DMS 273 (cell line): Measurements from ENCODE around the gene MEIOSIN.
A peak's percentile ranks its signal among the peaks of the same experiment; 100 is the strongest.
"Not testable (repeated sequence)": the region's sequence is repeated elsewhere in the genome, so short reads cannot be mapped to it uniquely, and the experiment has no call there.

ENCODE experiments used
- DNase-seq: peaks from one replicate; lab custom pipeline; 2025; ENCODE audit not compliant: unreplicated experiment; lab: John Stamatoyannopoulos, UW

The MEIOSIN gene, protein sequence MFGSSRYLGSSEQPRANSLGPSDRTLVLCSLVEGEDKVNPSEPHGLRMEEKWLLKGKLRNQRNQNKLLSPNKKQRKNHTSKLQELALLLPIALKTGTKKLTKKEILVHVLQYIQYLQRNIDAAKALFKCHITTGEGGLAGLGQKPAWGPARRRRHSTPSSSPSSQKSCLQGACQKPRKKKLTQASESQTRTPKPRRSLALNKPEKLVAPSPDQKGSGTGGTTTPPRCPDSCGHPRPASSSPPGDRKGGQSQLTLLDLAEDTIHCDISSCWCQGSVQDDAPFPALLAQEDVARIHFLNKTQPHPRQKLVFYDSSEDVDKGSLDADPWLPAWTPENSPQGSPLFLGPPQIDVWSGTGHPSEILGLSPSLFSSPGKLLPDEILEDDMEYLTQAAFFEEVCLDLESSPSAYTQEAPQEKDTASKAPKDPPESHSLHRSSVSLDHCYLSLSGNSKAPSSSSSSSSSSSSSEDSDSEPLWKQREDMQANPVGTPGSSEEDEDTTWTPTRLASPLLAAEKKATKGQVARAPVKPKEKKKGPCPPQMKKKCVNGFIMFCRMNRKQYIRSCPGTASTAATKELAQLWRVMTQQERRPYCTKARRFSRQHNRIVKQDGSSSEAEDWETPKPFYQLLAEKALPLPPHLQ

DNA sequence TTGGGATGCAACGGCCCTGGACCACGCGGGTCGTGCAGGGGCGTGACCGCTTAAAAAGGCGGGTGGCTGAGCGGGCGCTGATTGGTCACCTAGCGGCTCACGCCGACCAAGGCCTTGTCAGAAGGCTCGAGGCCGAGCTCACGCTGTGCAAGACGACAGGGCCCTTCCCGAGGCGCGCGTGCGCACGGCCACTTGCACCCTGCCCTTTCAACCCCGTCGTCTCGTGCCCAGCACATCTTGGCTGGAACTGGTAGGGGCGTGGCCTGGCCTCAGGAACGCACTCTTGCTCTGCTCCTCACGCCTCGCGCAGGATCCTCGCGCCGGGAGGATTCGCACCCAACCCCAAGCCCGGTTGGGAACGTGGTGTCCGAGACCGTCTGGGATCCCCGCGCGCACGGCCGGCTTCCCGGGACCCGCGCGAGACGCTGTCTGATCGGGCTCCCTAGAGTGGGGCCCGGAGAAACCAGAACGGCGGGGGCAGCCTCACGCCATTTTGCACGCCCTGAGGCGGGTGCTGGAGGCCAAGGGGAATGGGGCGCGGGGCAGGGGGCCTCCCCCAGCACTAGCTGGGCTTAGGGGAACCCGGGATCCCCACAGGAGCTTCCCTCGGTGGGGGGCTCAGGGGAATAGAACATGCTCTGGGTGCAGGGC lies at the start of gene MEIOSIN:
Gene MEIOSIN (plus strand): TSS at position 280 of the 651 bp plus-strand sequence. CDS start 1,938 bp downstream, outside the sequence.
- no peak for DNase-seq

DNA sequence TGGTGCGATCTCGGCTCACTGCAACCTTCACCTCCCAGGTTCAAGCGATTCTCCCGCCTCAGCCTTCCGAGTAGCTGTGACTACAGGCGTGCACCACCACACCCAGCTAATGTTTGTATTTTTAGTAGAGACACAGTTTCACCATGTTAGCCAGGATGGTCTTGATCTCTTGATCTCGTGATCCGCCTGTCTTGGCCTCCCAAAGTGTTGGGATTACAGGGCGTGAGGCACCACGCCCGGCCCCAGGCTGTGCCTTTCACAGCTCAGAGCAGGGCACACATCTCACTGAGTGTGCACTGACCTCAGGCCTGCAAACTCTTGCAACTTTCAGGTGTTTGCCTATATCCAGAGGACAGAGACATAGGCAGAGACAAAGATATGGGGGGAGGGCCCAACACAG lies 48.2 kb upstream of the MEIOSIN start:
- not testable (repeated sequence) for DNase-seq

DNA sequence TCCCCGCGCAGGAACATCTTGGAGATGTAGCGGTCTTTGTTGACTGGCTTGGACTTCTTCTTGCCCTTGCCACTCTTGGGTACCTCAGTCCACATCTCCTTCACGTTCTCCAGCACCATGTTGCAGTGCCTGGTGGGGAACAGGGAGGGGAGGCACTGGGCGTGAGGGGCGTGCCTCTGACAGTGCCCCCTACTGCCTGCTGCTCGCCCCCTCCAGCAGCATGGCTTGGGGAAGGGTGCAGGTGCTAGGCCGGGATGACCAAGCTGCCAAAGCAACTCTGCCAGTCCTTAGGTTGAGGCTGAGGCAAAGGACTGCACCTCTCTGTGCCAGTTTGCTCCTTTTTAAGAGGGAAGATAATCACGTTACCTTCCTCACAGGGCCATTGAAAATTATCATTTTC lies 45.6 kb upstream of the MEIOSIN start:
- DNase-seq: no peak

DNA sequence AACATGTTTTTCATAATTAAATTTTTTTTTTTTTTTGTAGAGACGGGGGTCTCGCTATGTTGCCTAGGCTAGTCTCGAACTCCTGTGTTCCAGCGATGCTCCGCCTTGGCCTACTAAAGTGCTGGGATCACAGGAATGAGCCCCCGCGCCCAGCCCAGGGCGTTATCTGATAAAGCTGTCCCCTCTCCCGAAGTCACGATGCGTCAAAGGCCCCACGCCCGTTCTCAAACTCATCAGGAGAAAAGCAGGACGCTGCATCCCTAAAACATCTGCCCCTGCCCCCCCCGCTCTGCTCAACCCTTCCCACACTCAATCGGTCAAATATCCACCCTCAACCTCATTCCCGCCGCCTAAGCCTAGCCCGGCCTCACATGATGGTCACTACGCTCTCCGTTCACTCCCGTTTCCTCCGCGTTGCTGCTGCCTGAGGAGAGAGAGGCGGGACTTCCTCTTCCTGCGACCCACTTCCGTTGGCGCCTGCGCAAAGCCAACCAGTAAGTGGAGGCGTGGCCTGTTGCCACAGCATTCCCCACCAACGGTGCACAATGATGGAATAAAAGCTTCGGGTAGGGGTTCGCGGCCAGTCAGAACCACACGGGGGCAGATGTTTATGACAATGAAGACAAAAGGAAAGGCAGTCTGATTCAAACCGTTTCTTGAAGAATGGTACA lies 41.6 kb upstream of the MEIOSIN start, which contains the start of gene SNRPD2:
Gene SNRPD2 (minus strand): TSS at position 438 of the 671 bp plus-strand sequence. CDS start 65 bp downstream, at position 373.
- DNase-seq: peak; percentile 98

DNA sequence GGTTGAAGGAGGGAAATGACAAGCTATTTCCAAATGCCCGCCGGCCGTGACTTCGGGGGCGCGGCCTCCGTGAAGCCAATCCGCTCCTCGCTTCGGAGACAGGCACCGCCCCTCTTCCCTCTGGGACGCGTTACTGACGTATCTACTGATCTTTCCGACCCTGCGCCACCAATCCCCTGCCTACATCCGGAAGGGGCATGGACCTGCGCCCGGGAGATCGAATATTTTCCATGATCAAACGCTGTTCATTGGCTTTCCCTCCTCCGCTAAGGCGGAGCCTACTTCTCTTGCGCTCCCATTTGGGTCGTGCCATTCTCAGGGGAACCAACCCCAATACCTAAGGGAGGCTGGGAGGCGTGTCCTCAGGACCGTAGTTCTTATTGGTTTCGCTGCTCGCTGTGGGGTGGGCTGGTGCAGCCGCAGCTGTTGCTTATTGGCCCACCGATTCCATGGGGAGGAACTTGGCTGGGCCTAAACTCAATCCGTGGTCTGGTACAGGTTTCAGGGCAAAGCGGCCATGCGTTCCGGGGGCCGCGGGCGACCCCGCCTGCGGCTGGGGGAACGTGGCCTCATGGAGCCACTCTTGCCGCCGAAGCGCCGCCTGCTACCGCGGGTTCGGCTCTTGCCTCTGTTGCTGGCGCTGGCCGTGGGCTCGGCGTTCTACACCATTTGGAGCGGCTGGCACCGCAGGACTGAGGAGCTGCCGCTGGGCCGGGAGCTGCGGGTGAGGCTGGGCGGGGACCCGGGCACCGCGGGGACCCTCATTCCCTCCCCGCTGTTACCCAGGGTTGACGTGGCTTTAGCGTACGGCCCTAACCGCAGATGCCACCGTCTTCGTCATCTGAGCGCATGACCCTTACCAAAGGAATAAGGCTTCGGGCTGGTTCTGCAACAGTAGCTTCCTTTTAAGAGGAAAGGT lies 40.8 kb upstream of the MEIOSIN start, which contains the start of gene QPCTL:
Gene QPCTL (plus strand): TSS at position 480 of the 919 bp plus-strand sequence. CDS start 38 bp downstream, at position 518.
- DNase-seq: peak; percentile 100

DNA sequence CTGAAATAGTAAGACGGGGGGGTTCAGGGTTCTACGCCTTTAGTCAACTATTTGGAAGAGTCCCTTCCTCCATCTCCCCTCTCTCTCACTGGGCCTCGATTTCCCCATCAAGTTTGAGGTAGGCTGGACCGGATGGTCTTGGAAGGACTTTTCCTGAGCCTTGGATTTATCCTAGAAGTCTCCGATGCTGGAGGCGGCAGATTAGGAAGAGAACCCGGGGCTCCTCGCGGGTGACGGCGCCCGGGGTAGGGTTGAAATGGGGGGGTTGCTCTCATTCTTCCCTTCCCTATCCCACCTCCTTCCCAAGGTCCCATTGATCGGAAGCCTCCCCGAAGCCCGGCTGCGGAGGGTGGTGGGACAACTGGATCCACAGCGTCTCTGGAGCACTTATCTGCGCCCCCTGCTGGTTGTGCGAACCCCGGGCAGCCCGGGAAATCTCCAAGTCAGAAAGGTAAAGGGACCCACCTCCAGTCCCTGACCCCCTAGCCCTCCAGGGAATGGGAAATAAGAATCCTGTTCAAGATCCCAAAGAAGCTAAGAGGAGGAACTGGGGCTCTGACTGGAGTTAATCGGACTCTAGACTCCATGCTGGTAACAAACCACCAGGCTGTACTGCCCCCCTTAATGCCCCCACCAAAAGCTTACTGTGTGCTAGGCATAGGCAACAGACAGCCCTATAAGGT lies 40.0 kb upstream of the MEIOSIN start:
- DNase-seq: peak; percentile 93

DNA sequence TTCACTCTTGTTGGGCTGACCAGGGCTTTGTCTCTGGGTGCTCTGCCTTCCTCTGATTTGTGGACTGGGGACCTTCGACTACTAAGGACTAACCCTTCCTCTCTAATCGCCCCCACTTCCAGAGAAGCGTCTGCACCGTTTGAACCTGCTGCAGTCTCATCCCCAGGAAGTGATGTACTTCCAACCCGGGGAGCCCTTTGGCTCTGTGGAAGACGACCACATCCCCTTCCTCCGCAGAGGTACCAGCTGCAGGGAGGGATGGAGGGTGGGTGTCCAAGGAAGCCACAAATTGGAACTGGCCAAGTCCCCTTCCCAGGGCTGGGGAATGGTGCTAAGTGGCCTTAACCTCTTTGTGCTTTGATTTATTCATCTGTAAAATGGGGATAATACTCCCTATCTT lies 31.6 kb upstream of the MEIOSIN start:
- no peak for DNase-seq

DNA sequence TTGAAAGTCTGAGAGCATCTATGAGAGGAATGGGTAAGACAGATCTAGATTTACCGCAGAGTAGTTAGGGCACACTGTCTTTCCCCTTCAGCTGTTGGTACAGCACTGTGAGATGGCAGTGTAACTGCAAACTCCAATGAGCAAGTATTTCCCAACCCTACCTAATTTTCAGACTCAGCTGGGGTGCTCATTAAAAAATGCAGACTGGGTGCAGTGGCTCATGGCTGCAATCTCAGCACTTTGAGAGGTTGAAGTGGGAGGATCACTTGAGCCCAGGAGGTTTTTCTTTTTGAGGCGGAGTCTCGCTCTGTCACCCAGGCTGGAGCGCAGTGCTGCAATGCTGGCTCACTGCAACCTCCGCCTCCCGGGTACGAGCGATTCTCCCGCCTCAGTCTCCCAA lies 28.1 kb upstream of the MEIOSIN start:
- no peak for DNase-seq

DNA sequence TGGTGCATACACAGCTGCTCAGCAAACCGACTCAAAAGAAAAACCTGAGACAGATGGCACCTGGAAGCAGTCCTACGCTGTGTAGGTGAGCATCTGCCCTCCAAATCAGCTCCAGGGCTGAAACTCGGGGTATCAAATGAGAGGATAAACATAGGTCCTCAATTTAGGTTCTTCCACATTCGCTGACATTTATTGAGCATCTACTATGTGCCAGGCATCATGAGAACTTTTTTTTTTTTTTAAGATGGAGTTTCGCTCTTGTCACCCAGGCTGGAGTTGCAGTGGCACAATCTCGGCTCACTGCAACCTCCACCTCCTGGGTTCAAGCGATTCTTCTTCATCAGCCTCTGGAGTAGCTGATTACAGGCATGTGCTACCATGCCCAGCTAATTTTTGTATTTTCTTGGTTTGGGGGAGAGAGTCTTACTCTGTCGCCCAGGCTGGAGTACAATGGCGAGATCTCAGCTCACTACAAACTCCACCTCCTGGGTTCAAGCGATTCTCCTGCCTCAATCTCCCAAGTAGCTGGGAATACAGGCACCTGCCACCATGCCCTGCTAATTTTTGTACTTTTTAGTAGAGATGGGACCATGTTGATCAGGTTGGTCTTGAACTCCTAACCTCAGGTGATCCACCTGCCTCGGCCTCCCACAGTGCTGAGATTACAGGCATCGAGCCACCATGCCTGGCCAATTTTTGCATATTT lies 27.4 kb upstream of the MEIOSIN start:
- DNase-seq: peak; percentile 28

DNA sequence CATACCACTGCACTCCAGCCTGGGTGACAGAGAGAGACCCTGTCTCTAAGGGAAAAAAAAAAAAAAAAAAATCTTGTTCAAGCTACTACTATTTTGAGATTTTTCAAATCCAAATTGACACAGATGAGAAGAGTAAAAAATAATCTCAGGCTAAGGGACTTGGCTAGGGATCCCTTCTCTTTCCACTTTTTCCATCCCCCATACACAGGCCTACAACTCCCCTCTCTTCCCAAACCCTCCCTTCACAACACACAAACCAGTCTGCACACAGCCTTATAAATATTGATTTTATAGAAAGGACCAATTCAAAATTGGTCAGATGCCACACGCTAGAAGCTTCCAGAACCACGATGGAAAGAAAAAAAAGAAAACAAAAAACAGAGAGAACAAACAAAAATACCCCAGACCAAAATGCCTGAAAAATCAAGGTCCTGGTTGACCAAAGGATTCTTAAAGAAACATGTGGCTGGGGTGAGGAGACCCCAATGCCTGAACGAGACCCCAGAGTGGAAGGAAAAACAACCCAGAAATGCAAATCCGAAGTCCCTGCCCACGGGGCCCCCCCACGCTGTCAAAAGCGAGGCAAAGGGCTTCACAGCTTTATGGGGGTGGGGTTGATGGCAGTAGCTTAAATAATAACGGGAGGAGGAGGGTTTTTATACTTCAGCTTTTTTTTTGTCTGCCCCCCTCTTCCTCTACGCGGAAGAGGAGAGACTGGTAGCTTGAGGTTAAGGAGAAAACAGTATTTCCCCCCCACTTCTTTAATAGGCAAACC lies 22.7 kb upstream of the MEIOSIN start:
- DNase-seq: no peak

DNA sequence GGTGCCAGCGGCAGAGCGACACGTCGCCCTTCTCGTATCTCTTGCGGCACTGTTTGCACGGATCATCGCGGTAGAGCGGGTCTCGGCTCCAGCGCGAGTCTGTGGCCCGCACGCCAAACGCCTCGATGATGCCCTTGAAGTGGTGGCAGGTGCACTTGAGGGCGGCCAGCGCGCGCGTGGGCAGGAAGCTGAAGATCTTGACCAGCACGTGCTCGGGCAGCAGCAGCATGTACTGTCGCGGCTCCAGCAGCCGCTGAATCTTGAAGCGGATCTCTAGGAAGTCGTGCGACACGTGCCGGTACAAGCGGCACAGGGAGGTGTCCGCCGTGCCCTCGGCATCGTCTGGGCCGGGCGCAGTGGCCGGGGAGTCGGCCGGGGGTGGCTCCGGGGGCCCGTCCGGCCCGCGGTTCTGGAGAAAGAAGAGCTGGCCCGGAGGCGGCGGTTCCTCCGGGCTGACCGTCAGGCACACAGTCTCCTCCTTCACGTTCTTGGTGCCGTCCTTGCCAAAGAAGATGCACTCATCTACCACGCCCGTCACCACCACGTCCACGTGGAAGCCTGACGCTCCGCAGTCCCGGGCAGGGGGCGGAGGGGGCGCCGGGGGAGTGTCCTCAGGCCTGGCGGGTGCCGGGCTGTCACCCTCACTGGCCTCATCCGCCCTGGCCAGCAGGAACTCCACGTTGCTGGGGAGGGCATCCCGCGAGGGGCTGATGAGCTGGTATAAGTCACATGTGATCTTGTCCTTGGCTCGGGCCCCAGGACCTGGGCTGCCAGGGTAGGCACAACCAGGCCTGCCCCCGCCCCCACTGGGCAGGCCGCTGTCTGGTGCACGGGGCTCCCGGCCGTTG lies 21.2 kb upstream of the MEIOSIN start:
- no peak for DNase-seq

DNA sequence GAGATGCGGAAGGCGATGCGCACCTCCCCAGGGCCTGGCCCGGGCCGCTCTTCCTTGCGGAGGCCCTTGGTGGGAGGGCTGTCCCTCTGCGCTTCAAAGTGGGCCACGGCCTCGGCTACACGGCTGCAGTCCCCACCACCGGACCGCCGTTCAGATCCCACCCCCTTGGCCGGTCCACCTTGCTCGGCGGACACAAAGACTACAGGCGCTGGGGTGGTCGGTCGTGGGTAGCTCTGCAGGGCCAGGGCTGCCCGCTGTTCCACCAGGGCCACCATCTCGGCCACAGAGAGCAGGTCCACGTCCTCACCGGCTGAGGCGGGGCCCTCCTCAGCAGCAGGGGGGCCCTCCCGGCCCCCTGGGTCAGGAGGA lies 20.6 kb upstream of the MEIOSIN start:
- no peak for DNase-seq

DNA sequence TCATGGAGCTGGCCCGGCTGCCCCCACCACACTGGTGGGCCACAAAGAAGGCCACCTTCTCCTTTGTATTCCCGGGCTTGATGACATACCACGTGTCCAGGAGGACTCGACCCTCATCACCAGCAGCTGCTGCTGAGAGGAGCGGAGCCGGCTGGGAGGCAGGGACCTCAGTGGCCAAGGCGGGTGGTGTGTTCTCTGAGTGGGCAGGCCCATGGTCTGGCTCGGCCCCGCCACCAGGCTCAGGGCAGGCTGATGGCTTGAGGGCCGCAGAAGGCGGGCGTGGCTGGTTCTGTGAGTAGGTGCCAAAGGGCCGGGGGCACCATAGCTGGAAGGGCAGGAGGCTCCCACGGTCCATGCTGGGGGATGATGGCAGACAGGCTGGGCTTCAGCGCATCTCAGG lies 20.1 kb upstream of the MEIOSIN start:
- DNase-seq: no peak

DNA sequence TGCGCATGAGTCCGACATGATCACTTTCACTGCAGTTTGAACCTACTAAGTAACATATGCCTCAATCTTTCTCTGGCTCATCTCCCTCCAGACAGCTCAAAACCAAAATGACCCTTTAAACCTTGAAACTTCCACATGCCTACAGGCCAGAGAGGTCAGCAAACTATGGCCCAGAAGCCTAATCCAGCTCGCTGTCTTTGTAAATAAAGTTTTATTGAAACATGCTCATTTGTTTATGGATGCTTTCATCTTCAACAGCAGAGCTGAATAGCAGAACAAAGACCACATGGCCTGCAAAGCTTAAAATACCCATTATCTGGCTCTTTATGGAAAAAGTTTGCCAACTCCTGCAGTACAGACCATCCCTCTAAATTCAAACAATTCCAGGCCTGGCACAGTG lies 18.1 kb upstream of the MEIOSIN start:
- no peak for DNase-seq

DNA sequence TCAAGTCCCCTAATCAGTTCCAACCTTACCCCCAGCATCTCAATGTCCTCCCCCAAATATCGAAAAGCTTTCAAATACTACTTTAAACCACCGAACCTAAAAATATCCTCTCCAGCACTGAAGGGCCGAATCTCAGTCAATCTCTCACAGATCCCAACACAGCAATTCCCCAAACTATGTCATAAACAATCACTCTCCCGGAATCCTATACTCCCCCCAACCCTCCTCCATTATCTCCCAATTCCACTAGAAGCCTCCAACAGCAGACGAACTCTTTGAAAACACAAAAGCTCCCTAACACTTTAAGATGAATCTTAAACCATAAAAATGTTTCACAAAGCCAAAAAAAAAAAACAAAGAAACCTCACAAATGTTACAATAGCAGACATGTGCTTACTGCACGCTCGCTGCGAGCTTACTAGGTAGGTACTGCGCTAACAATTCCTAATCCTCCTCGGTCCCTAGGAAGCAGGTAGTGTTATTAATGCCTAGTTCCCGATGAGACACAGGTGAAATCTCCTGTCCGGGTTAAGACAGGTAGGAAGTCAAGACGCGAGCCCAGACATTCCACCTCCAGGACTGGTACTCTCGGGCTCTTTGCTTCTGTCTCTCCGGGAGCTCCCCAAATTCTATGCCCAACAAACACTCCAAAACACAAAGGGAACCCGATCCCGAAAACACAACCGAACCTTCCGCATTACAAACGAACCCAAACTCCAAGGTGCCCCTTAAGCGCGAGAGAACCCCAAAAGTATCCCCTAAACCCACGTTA lies 16.7 kb upstream of the MEIOSIN start:
- DNase-seq: peak; percentile 59

DNA sequence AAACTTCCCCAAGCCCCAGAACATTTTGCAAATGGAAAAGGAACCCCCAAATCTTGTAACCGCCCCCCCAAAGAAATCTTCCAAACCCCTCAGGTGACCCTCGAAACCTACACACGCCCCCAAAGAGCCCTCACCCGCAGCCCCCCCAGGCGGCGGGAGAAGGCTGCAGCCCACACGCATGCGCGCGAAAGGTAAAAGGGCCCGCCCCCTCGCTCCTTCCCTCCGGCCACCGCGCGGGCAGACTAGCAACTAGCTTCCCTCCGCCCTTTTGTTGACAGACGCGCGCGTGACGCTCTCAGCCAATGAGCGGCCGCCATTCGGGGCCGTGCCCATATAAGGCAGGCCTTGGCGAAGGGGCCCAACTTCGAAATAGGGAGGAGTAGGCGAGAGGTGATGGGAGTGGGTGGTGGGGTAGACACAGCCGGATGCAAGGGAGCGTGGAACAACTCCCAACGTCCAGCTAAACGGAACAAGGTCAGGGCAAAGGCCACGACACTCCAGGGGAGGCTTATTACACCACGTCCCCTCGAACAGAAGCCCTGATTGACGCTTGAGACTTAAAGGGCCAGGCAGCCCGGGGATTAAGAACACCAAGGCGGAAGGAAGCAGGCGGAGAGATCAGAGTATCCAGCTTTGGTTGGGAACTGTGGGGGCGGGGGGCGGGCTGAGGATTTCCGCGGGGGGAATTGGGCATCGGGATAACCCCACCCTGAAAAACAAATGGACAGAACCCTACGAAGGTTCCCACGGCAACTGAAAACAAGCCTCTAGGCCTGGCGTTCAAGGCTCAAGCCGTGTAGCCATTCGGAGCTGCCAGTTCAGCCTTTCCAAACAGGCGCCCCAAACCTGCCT lies 15.9 kb upstream of the MEIOSIN start:
- peak; percentile 100 for DNase-seq
